Fibroblast of the aortic adventitia (primary cell): ENCODE data around the gene KIF26B. TPM values are rescaled to one million over a fixed set of nuclear protein-coding genes. Genes with fewer than 3 reads are reported as not detected.

ENCODE experiments used
- DNase-seq: peaks from one replicate; pipeline ENCODE4 v3.0.0-alpha.2; 2010; ENCODE audit warnings: low read depth
- H3K4me3 ChIP-seq: 2 replicates; pipeline ENCODE4 v1.5.1; 2011; ENCODE audit warnings: low read depth, mild to moderate bottlenecking, control low read depth, low read length, moderate library complexity
- CTCF ChIP-seq: IDR thresholded peaks from 2 replicates; pipeline ENCODE4 v1.5.1; 2011; ENCODE audit warnings: mild to moderate bottlenecking, low read length, control low read depth, inconsistent platforms; ENCODE audit not compliant: insufficient read depth
- total RNA-seq: library from RNA; depleted of rRNA; stranded (reverse); fragments of >200 nt; gene quantifications from 2 replicates; pipeline ENCODE4 v1.2.3, GENCODE V29; 2012; ENCODE audit warnings: low replicate concordance

Gene KIF26B
- total RNA-seq, 1 donor, result 4.6 TPM

- peak overlapping the region; percentile 90 for H3K4me3 ChIP-seq
- DNase-seq, result peak; percentile 38
- no peak for TF ChIP-seq CTCF
Measured at GRCh38 chr1:245156736-245157505, 2.1 kb downstream of the KIF26B start.

GRCh38 chr1:245158913-245159312 is 4.1 kb downstream of the KIF26B start:
- no peak overlapping the region for H3K4me3 ChIP-seq
- DNase-seq, result no peak
- TF ChIP-seq CTCF, result no peak

- no peak for TF ChIP-seq CTCF
- no peak overlapping the region for H3K4me3 ChIP-seq
- peak; percentile 86 for DNase-seq
Measured at GRCh38 chr1:245160288-245160687, 5.5 kb downstream of the KIF26B start.

GRCh38 chr1:245160741-245161400 is 6.1 kb downstream of the KIF26B start:
- peak; percentile 74 for DNase-seq
- H3K4me3 ChIP-seq, result no peak overlapping the region
- TF ChIP-seq CTCF, result no peak

GRCh38 chr1:245161866-245162265 is 7.1 kb downstream of the KIF26B start:
- TF ChIP-seq CTCF, result no peak
- DNase-seq, result no peak
- H3K4me3 ChIP-seq, result no peak overlapping the region

- DNase-seq, result peak; percentile 64
- no peak for TF ChIP-seq CTCF
- peak overlapping the region; percentile 55 for H3K4me3 ChIP-seq
Measured at GRCh38 chr1:245166471-245166885, 11.7 kb downstream of the KIF26B start.
